Measurements from ENCODE around the gene FERMT1.
"Not testable (repeated sequence)": the region's sequence is repeated elsewhere in the genome, so short reads cannot be mapped to it uniquely, and the experiment has no call there.

The FERMT1 gene

DNA sequence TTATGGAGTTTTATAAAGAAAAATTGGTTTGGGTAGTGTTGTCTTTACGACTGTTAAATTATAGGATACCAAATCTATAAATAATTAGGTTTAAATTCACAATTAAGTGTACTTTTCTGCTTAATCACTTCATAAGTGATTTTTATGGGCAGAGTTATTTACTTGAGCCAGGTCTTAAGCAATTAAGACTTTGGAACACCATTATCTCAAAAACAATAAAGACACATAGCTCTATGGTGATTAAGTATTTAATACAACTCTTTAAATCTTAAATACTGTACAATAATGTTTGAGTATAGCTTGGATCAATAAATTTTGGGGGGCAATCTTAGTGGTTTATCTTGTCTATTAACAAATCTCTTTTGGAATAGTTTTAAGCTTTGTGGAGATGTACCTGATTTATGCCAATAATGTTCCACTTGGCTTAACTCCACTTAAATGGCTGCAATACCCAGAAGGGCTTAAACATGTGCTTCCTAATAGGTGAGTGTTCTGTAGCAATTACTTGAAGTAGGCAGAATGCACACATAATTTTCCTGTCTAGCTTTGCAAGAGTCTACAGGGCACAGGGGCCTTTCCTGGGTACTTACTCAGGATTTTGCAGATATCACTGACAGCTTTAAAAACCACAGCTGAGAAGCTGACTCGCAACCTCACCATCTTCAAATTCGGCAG lies 7.5 kb downstream of the FERMT1 start:
- DNase-seq: no peak

DNA sequence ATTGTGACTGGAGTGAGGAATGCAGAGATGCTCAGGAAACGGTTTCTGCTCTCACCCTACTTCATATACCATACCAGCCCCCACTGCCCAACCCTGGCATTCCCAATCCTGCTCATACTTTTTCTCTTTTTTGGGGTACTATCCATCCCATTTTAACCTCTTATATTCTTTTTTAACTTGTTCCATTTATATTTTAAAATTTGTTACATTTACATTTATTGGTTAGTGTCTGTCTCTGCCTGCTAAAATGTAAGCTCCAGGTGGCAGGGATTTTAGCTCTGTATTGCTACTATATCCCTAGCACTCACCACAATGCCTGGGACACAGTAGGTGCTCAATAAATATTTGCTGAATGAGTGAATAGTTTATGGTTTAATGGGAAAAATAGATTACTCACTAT lies 8.1 kb downstream of the FERMT1 start:
- no peak for DNase-seq

DNA sequence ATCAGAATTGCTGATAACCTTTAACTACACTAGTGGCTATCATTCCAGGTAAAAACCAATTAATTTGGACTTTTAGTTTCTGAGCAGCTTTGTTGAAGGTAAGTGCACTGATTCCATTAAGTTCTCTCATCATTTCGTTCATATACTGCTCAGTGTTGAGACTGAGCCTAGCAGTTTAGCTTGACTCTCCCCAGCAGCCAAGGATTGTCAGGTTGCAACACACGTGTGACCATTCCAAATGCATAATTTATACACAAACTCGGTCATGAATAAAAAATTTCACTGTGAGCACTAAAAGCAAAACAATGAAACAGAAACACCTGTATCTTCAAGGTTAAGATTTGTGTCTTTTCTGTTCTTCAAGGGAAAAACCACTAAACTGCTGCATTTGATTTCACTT lies 8.9 kb downstream of the FERMT1 start:
- DNase-seq: no peak

DNA sequence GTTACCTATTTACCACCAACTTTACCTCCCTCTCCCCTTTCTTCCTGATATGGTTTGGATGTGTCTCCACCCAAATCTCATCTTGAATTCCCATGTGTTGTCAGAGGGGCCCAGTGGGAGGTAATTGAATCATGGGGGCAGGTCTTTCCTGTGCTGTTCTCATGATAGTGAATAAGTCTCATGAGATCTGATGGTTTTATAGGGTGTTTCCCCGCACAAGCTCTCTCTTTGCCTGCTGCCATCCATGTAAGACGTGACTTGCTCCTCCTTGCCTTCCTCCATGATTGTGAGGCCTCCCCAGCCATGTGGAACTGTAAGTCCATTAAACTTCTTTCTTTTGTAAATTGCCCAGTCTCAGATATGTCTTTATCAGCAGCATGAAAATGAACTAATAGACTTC lies 9.9 kb downstream of the FERMT1 start:
- DNase-seq: not testable (repeated sequence)

DNA sequence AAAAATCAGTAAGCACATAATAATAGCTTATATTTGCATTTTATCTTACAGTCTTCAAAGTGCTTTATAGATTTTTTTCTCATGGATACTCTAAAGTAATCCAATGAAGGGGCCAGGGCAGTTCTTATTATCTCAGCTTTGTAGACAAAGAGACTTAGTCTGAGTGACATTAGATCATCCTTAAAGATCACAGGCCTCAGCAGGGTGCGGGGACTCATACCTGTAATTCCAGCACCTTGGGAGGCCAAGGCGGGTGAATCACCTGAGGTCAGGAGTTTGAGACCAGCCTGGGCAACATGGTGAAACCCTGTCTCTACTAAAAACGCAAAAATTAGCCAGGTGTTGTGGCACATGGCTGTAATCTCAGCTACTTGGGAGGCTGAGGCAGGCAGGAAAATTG lies 14.5 kb downstream of the FERMT1 start:
- DNase-seq: no peak

DNA sequence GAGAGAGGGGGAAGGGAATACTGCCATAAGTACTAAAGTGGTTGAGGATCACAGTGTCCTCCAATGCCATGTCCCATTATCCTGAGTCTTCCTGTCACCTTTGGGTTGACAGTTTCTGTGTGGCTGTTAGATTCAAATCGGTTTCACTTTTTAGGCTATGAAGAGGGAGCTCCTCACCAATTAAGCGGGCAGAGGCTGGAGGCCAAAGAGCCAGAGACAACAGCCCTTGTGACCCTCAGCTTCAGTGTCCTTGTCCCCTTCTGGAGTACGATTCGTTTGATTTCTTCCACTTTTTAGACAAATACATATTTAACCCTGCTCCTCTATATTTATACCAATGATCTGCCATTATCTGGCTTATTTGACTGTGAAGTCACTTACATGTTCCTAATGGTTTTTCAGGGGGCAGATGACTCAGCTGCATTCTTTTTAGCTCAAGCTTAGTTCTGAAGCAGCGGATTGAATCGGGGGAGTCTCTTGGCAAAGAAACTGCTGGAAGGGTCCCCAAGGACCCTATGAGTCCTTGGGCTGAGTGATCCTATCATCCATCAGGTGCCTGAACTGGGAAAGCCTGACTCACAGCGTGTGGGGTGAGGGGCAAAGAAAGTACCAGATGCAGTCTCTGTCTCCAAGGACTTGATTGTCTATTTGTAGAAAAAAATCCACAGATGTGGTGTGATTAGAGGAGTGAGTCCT lies 18.2 kb downstream of the FERMT1 start:
- DNase-seq: no peak

DNA sequence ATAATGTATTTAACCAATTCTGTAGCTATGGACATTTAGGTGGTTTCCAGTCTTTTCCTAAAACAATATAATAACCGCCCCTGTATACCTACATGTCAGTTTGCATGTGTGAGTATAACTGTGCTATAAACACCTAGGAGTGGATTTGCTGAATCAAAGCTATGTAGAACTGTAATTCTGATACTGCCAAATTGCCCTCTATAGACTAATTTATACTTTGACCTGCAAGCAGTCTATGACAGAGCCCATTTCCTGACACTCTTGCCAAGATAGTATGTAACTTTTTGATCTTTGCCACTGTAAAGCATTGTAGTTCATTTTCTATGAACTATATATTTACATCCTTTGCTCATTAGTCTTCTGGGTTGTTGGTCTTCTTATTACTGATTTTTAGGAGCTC lies 19.5 kb downstream of the FERMT1 start:
- DNase-seq: no peak

DNA sequence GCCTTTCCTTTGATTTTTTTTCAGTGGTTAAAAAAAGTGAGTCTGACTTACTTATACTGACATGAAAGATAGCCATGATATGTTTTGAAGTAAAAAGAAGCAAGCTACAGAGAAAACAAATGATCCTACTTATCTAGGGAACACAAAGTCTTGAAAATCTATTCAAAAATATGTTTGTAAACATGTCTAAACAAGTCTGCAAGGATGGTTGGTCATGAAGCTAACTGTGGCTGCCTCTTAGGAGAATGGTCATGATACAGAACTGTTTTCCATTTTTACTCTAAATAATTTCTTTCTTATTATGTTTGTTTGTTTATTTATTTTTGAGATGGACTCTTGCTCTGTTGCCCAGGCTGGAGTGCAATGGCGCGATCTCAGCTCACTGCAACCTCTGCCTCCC lies 21.5 kb downstream of the FERMT1 start:
- DNase-seq: no peak

DNA sequence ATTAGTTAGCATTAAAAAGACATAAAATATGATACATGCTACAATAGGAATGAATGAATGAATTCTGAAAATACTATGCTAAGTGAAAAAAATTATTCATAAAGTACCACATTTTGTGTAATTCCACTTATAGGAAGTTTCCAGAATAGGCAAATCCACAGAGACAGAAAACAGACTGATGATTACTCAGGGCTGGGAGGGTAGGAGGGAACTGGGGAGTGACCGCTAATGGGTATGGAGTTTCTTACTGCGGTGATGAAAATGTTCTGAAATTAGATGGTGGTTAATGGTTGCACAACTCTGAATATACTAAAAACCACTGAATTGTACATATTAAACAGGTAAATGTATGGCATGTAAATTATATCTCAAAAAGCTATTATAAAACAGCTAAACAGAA lies 22.6 kb downstream of the FERMT1 start:
- no peak for DNase-seq

DNA sequence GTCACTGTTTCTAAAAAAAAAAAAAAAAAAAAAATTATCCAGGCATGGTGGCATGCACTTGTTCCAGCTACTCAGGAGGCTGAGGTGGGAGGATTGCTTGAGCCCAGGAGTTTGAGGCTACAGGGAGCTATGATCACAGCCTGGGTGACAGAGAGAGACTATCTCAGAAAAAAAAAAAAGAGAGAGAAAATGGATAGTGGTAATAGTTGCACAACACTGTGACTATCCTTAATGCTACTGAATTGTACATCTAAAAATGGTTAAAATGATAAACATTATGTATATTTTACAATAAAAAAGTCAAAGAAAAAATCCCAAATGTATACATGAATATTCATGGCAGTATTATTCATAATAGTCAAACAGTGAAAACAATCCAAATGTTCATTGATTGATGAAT lies 23.0 kb downstream of the FERMT1 start:
- no peak for DNase-seq

DNA sequence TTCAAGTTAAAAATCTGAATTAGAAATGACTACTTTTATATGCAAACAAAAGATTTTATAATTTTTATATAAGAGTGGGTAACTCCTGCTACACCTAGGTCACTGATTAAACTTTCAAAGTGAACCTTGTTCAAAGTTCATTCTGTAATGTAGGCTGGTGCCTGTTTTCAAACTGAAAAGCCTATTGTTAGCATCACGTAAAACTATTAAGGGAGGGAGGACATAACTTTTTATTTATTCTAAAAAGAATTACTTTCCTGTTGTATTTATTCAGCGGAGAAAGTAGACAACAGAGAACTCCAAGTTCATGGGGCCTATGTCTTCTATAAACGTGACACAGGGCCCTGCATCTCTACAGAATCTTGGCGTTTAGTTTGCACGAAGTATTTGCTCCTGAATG lies 27.4 kb downstream of the FERMT1 start:
- DNase-seq: no peak

DNA sequence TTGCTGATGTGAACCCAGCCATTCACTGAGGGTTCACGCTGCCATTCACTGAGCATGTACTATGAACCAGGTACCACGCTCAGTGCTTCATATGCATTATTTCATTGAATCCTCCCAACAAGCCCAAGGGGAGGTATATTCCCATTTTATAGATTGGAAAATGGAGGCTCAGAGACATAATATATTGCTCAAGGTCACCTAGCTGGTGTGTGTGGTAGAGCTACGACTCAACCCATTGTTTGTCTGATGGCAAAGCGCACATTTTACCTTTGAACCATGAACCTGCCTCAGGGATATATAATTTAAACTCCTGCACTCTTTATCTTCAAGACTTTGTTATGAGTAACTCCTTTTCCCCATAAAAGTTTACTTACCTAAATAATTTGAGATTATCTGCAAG lies 28.3 kb downstream of the FERMT1 start:
- no peak for DNase-seq

DNA sequence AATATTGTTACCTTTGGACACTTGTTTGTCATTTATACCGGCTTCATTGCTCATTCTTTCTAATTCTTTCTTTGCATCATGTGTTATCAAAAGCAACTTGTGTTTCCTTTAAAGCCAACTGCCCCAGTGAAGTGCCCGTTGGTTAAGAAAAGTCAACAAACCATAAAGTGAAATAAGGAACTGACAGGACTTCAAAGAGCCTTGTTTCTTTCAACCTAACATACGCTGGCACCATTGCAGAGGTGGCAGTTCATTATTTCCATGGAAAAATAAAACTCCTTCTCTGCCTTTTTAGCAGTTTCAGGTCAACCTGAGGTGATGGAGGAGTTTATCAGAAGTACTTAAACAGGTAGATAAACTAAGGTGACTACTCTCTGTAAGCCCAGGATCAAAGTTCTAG lies 28.8 kb downstream of the FERMT1 start:
- no peak for DNase-seq

DNA sequence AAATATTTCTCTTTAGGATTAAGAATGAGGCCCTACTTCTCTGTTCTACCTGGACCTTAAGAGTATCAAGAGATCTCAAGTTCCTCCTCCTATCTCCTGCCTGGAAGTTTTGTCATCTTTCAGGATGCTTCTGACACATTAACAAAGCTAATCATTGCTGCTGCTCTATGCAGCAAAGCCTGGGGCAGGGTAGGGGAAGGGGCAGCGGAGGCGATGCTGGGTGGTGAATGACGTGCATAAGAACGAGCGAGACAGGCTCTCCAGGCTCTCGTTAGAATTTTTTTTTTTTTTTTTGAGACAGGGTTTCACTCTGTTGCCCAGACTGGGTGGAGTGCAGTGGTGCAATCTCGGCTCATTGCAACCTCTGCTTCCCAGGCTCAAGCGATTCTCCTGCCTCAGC lies 31.2 kb downstream of the FERMT1 start:
- DNase-seq: no peak

DNA sequence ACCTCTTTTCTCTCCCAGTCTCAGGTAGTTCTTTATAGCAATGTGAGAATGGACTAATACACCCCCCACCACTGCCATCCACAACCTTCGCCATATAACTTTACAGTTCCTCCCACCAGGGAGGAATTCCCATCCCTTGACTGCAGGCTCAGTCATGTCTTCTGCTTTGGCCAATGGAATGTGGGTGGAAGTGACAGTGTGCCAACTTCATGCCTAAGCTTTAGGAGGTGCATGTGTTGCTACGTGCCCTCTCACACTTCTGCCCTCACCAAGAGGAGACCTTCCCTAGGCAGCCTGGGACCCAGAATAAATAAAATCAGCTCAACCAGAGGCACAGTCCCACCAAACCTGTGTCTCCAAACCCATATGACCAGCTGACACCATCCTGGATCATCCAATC lies 36.0 kb downstream of the FERMT1 start:
- no peak for DNase-seq

DNA sequence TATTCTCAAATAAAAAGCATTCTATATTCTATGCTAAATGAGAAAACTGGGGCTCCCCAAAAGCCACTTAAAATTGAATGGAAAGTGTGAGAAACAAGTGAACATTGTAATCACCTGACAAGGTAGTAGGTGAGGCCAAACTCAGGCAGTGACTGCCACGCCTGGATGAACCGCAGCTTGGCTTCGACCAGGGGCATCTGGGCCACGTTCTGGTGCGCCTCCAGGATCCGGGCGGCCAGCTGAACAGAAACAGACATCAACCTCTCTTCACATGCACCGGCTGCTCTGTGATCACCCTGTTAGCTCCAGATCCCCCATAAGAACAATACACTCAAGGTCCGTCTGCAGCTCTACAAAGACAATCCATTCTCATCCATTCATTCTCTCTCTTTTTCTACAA lies 38.9 kb downstream of the FERMT1 start:
- DNase-seq: no peak

DNA sequence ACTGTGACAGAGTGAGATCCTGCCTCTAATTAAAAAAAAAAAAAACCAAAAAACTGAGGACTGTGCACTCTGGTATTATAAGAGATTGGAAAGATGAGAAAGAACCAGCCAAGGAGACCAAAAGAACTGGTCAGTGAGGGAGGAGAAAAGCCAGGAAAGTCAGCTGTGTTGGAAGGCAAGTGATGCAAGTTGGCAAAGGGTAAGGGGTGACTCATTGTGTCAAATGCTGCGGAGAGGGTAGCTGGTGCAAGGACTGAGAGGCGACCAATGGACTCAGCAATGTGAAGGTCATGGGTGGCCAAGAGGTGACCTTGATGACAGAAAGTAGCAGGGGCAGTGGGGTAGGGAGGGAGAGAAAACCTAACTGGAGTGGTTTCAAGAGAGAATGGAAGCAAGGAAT lies 41.6 kb downstream of the FERMT1 start:
- DNase-seq: no peak

DNA sequence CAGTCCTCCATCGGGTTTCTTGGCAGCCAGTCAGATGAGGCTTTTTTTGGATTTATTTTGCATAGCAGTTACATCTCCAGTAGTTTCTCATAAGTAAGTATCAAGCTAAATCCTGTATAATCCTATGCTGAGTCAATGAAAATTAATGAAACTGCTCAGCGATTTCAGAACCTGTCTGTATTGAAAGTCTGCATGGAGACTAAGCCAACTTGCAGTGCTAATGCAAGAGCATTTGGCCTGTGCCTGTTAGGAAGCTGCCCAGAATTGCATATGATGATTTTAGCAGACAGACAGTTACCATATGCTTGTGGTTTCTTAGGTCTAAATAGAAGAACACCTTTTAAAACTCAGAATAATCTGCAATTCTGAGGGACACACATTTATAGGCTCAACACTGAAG lies 43.8 kb downstream of the FERMT1 start:
- DNase-seq: no peak

DNA sequence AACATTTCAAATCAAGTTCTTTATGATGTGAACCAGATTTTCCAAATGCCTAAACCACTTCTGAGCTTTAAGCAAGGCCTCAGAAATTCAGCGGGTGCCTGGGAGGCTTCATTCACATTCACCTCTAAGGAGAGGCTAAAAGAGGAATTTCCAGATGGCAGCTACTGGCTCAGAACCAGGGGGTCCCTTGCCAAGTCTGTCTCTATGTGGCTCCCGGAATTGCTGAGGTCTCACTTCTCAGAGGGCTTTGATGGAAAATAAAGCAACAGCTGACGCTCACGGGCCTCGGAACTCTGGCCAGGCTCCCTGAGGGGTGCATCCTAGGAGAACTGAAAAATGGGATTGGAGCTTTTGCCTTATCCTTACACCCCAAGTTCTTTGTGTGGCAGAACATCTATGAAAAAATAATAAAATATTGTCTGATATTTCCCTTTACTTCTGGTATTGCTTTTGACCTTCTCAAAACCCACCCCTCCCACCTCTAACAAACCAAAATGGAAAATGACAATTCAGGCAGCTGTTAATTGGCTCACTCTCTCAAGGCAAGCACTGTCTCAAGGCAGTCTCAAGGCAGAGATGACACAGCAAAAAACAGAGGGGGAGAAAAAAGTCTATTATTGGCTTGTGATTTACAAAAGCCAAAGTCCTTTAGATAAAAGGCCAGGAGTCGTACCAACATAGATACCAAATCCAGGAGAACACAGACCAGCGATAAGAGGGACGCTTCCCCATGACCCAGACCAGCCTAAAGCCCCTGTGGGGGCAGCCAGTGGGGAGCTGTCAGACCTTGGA lies 47.2 kb downstream of the FERMT1 start:
- DNase-seq: no peak

DNA sequence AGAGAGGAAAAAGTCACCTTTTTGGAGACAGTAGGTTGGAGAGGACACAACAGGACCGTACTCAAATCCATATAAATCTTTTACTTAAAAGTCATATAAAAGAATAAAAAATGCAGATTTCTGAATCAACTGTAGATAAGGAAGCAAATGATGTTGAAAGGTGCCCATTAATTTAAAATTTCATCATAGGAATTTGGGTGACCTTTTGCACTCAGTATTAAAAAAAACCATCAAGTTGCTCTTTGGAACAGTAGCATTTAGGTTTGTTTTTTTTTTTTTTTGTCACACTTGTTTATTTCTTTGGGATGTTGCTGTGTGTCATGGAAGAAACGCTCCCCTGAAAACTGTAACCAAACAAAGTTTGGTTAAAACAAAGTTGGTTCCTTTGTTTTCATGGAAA lies 48.0 kb downstream of the FERMT1 start:
- no peak for DNase-seq

DNA sequence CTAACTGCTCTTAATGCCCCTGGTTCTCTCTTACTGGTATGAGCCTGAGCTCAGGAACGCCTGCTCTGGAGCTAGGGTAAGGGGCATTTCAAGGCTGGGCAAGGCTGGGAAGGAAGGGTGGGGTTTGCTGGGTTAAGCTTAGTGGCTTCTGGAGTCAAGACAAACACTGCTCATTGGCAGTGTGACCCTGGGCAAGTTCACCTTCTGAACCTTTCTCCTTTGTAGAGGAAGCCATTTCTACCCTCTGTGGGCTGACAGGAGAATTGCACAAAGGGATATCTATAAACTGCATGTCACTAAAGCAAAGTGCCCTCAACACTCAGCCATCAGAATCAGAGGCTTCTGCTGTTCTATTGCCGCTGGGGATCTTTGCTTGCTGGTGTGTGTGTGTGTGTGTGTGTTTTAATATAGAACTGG lies 48.7 kb downstream of the FERMT1 start:
- DNase-seq: no peak

DNA sequence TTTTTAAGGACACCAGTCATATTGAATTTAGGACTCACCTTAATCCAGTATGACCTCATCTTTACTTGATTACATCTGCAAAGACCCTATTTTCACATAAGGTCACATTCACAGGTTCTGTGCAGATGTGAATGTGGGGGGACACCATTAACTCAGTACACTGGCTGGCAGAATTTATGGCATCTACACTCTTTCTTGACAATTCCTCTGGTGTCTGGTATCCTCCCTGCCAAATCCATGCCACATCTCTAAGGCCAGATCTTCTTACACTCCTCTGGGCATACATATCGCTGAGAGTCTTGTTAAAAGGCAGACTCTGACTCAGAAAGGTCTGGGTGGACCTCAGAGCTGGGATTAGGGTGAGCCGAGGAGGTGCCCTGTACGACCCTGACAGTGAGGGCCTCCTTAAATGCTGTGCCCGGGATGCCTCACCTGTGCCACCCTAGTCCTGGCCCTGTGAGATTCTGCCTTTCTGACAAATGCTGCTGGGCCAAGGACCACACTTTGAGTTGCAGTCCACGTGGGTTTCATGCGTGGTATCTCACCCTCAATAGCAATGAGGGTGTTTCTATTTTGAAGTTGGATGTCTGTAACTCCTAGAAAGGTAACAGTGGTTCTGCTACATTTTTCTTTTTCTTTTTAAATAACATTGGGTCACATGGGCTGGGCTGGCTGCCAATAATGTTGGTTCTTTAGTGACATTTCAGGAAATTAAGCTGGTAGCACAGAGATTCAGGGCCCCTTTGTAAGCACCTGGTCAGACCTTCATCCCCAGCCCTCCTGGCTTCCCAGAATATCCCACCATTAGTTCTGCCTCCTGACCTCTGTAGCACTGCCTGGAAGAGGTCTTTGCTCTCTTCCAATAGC lies 51.8 kb downstream of the FERMT1 start:
- DNase-seq: no peak

DNA sequence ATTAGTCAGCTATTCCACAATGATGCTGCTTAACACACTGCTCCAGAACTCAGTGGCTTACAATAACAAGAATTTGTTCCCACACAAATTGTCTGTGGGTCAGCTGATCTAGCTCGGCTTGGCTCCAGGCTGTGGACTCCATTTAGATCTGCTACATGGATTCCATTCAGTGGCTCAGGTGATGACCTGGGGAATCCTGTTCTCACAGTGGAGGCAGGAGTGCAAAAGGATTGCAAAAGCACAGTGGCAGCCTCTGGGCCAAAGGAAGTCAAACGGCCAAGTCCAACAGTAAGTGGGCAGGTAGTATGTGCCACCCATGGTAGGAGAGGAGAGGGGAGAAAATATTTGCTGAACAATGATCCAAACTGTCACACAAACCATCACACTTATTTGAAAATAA lies 53.2 kb downstream of the FERMT1 start:
- DNase-seq: no peak
